GM21723 (cell line): ENCODE data around the gene ACAP2.
"Not testable (repeated sequence)": the region's sequence is repeated elsewhere in the genome, so short reads cannot be mapped to it uniquely, and the experiment has no call there.

Experiments used
- ATAC-seq: cut with Tn5 transposase; IDR thresholded peaks from one replicate; pipeline ENCODE4 v1.9.1; 2021; ENCODE audit warnings: mild to moderate bottlenecking, moderate library complexity; ENCODE audit not compliant: unreplicated experiment

The ACAP2 gene

GRCh38 chr3:195302431-195302830 lies 140.4 kb downstream of the ACAP2 start:
- ATAC-seq, result no peak

GRCh38 chr3:195297446-195297845 lies 145.4 kb downstream of the ACAP2 start:
- ATAC-seq, result no peak

- ATAC-seq, result no peak
Observed at GRCh38 chr3:195296662-195297061, 146.2 kb downstream of the ACAP2 start.

- no peak for ATAC-seq
Observed at GRCh38 chr3:195291121-195291520, 151.7 kb downstream of the ACAP2 start.

- not testable (repeated sequence) for ATAC-seq
Observed at GRCh38 chr3:195290643-195291042, 152.2 kb downstream of the ACAP2 start.

- ATAC-seq, result no peak
Observed at GRCh38 chr3:195286115-195286872, 156.5 kb downstream of the ACAP2 start.

GRCh38 chr3:195285372-195285771 lies 157.4 kb downstream of the ACAP2 start:
- ATAC-seq, result no peak

GRCh38 chr3:195284842-195285241 lies 158.0 kb downstream of the ACAP2 start:
- no peak for ATAC-seq

- ATAC-seq, result no peak
Observed at GRCh38 chr3:195282961-195283360, 159.9 kb downstream of the ACAP2 start.

GRCh38 chr3:195274259-195274966 lies 168.4 kb downstream of the ACAP2 start:
- no peak for ATAC-seq

GRCh38 chr3:195271410-195272243 lies 171.2 kb downstream of the ACAP2 start:
- peak; percentile 71 for ATAC-seq

- peak; percentile 85 for ATAC-seq
Observed at GRCh38 chr3:195270817-195271409, 171.9 kb downstream of the ACAP2 start, which contains the start of gene XXYLT1. Gene XXYLT1 (minus strand): TSS chr3:195271159. CDS start chr3:195271058, 101 bp downstream.

GRCh38 chr3:195270079-195270816 lies 172.6 kb downstream of the ACAP2 start:
- ATAC-seq, result peak; percentile 23

- no peak for ATAC-seq
Observed at GRCh38 chr3:195269375-195270078, 173.3 kb downstream of the ACAP2 start.

- no peak for ATAC-seq
Observed at GRCh38 chr3:195268576-195269309, 174.1 kb downstream of the ACAP2 start.

GRCh38 chr3:195267096-195267495 lies 175.7 kb downstream of the ACAP2 start:
- ATAC-seq, result no peak

- no peak for ATAC-seq
Observed at GRCh38 chr3:195266428-195266827, 176.4 kb downstream of the ACAP2 start.

- ATAC-seq, result no peak
Observed at GRCh38 chr3:195265363-195265976, 177.3 kb downstream of the ACAP2 start.
